Measurements from ENCODE around the gene COBL. TPM values are rescaled to one million over a fixed set of nuclear protein-coding genes. Genes with fewer than 3 reads are reported as not detected.

COBL gene
- total RNA-seq, 1 donor from 2014 or later, result not detected

DNA sequence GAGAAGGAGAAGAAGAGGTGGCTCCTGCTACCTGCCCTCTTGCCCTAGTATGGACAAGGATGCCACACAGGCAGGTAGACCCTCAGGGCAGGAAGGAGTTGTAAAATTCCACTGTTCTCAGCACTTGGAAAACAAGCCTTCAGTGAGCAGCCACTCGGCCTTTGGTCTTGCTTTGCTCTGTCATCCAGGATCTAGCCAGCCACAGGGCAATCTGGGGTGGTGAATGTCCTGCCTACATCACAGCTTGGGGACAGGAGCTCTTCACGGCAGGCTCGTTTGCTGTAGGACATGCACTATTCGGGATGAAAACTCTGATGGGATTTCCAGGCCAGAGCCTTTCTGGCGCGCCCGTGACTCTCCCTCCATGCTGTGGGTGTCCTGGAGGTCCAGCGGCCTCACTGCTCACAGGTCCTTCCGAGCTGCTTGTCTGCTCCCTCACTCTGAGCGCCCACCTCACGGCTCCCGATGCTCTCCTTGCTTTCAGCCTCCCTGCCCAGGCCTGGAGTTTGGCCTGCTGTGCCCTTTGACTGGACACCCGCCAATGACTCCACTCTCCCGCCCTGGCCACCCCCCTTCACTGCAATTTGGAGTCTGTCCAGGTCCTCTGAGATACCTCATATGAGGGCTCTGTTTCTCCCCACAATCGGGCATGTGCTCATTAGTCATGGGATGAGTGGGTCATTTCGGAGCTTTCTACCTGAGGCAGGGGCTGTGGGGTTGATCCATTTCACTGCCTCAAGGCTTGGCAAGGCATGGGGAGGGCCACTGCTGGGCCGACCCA is 306.7 kb downstream of the COBL start:
- no peak overlapping the region for H3K27ac Mint-ChIP-seq (ENCODE audit: unreplicated experiment)
- TF ChIP-seq, protein P1, sequence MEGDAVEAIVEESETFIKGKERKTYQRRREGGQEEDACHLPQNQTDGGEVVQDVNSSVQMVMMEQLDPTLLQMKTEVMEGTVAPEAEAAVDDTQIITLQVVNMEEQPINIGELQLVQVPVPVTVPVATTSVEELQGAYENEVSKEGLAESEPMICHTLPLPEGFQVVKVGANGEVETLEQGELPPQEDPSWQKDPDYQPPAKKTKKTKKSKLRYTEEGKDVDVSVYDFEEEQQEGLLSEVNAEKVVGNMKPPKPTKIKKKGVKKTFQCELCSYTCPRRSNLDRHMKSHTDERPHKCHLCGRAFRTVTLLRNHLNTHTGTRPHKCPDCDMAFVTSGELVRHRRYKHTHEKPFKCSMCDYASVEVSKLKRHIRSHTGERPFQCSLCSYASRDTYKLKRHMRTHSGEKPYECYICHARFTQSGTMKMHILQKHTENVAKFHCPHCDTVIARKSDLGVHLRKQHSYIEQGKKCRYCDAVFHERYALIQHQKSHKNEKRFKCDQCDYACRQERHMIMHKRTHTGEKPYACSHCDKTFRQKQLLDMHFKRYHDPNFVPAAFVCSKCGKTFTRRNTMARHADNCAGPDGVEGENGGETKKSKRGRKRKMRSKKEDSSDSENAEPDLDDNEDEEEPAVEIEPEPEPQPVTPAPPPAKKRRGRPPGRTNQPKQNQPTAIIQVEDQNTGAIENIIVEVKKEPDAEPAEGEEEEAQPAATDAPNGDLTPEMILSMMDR (IDR thresholded peaks at IDR 0.05), result no peak
- no peaks in the 10 kb centered on the region for H3K36me3 Mint-ChIP-seq (ENCODE audit: unreplicated experiment)
- no peak overlapping the region for H3K4me3 Mint-ChIP-seq (ENCODE audit: unreplicated experiment)
- H3K9me3 Mint-ChIP-seq (ENCODE audit: unreplicated experiment), result no peaks in the 10 kb centered on the region
- H3K4me1 Mint-ChIP-seq (ENCODE audit: unreplicated experiment), result peaks cover 10% of the 10 kb centered on the region
- peaks cover 13% of the 10 kb centered on the region for H3K27me3 Mint-ChIP-seq (ENCODE audit: unreplicated experiment)
- DNase-seq (ENCODE audit: extremely low spot score, unreplicated experiment), result peak; percentile 77

DNA sequence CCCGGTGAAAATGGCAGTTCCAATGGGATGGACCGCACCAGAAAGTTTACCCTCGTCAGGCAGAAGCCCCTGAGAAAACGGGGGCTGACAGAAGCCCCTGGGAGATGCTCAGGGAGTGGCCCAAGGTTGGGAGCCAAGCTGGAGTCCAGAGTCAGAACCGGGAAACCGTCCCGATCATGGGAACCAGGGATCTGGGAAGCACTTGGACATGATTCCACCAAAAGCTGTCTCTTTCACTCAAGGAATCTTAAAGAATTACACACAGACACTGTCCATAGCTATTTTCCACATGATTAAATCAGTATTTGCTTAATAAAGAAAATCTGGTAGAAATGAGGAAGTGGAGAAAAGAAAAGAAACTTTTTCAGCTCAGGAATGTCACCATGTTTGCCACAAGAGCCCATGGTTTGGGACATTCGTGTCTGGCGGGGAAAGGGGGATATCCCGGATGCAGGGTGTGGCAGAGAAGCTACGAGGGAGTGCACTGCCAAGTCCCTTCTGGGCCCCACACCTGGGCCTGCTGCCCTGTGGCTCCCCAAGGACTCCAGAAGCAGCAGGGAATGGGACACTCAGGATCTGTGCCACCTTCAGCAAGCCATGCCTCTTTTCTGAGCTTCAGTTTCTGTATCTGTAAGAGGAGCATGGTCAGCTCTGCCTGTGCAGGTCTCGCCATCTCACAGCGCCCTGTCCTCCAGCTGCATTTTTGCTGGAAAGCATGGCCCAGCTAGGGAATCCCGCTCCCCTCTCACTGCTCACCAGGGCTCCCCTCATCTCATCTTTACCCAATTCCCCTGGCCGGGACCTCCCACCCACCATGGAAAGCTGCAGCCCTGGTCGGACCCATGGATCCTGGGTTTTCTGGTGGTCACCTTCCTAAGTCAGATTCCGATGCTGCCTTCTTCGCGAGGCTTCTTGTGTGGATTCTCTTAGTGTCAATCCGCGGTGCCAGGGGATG is 308.8 kb downstream of the COBL start:
- Mint-ChIP-seq H3K36me3 (ENCODE audit: unreplicated experiment) (no peaks in the 10 kb centered on the region), H3K9me3 (ENCODE audit: unreplicated experiment) (no peaks in the 10 kb centered on the region), H3K27ac (ENCODE audit: unreplicated experiment) (no peak overlapping the region), H3K4me3 (ENCODE audit: unreplicated experiment) (no peak overlapping the region), H3K27me3 (ENCODE audit: unreplicated experiment) (peaks cover 19% of the 10 kb centered on the region), H3K4me1 (ENCODE audit: unreplicated experiment) (peaks cover 10% of the 10 kb centered on the region)
- DNase-seq (ENCODE audit: extremely low spot score, unreplicated experiment), result peak; percentile 72
- TF ChIP-seq, protein P1 (IDR thresholded peaks at IDR 0.05), result no peak

DNA sequence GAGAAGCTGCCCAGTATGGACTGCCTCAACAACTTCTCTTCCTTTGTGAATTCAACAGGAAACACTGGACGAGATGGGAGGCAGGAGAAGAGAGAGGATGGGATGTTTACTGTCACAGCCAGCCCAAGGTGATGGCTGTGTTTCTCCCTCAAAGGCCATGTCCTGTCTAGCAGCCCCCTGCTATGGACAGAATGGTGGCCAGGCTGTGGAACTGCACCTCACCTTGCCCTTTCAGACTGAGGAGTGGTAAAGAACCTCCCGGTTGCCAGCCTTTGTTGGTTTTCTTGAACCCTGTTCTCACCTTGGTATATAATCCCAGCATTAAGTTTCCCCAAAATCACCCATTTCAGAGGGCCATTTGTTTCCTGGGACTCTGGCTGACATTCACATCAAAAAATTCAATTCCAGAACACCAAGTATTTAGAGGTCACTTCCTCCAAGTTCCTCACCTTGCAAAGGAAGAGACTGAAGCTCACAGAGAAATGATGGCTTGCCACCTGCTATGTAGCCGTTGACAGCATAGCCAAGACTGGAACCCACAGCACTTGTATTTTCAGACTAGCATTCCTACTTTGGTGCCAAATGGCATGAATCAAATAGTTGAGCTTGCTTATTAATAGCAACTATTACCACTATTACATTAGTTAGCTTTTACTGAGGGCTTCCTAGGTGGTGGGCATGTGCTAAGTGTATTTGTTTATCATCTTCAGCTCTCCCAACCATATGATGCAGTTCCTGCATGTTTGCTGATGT is 309.9 kb downstream of the COBL start:
- H3K27me3 Mint-ChIP-seq (ENCODE audit: unreplicated experiment), result peaks cover 21% of the 10 kb centered on the region
- H3K27ac Mint-ChIP-seq (ENCODE audit: unreplicated experiment), result no peak overlapping the region
- DNase-seq (ENCODE audit: extremely low spot score, unreplicated experiment), result peak; percentile 53

DNA sequence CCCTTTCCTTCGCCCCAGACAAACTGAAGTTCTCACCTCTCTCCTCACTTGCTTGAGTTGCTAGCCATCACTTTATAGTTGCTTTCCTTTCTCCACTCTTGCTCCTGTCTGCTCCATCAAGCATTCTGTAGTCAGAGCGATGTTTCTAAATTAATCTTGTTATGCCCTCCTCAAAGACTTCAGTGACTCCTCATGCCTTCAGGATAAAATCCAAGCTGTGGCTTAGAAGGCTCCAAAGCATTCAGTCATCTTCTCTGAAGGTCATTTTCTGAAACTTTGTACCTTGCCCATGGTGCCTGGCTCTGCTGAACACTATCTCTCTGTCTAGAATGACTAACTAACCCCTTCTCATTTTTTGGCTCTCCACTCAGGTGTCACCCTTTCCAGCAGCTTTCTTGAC is 311.5 kb downstream of the COBL start:
- TF ChIP-seq, protein P1 (IDR thresholded peaks at IDR 0.05), result no peak
- H3K36me3 Mint-ChIP-seq (ENCODE audit: unreplicated experiment), result no peaks in the 10 kb centered on the region

More for the DNA sequence above, 309.9 kb downstream of the COBL start:
- Mint-ChIP-seq H3K9me3 (ENCODE audit: unreplicated experiment) (no peaks in the 10 kb centered on the region), H3K36me3 (ENCODE audit: unreplicated experiment) (no peaks in the 10 kb centered on the region), H3K4me1 (ENCODE audit: unreplicated experiment) (peaks cover 10% of the 10 kb centered on the region), H3K4me3 (ENCODE audit: unreplicated experiment) (no peak overlapping the region)
- TF ChIP-seq, protein P1 (IDR thresholded peaks at IDR 0.05), result no peak

More for the DNA sequence above, 311.5 kb downstream of the COBL start:
- H3K4me1 Mint-ChIP-seq (ENCODE audit: unreplicated experiment), result peaks cover 6% of the 10 kb centered on the region
- H3K9me3 Mint-ChIP-seq (ENCODE audit: unreplicated experiment), result peaks cover 3% of the 10 kb centered on the region
- no peak overlapping the region for H3K27ac Mint-ChIP-seq (ENCODE audit: unreplicated experiment)
- no peak overlapping the region for H3K4me3 Mint-ChIP-seq (ENCODE audit: unreplicated experiment)
- DNase-seq (ENCODE audit: extremely low spot score, unreplicated experiment), result no peak
- peaks cover 21% of the 10 kb centered on the region for H3K27me3 Mint-ChIP-seq (ENCODE audit: unreplicated experiment)

All from osteocyte (in vitro differentiated cells).